Keratinocyte (primary cell): ENCODE data around the gene ZMYND8. TPM values are rescaled to one million over a fixed set of nuclear protein-coding genes. Genes with fewer than 3 reads are reported as not detected.

Experiments
- DNase-seq: peaks from one replicate; pipeline ENCODE4 v3.0.0-alpha.2; 2011; ENCODE audit warnings: low read depth, missing footprints, low spot score
- FAIRE-seq: peaks from 2 replicates; lab custom pipeline; 2011; peaks lifted over from hg19 to GRCh38; lab: Jason Lieb, UNC
- H2AFZ ChIP-seq: 2 replicates; pipeline ENCODE4 v1.6.0; 2012; ENCODE audit warnings: low read length, control low read depth, inconsistent platforms; ENCODE audit not compliant: control insufficient read depth
- H3K27ac ChIP-seq: 2 replicates; pipeline ENCODE4 v1.5.1; 2011; ENCODE audit warnings: low read length; ENCODE audit not compliant: control insufficient read depth, insufficient read depth
- H3K27me3 ChIP-seq: 3 replicates; pipeline ENCODE4 v1.6.0; 2011; ENCODE audit warnings: low read length; ENCODE audit not compliant: control insufficient read depth, insufficient read depth; ENCODE audit errors: extremely low read depth
- H3K36me3 ChIP-seq, 2 experiments: 2 replicates in 1 of 2; 3 replicates in 1 of 2; pipeline ENCODE4 v1.5.1; 2011; ENCODE audit warnings: low read length in 2 of 2, mild to moderate bottlenecking in 1 of 2; ENCODE audit not compliant: control insufficient read depth in 2 of 2, insufficient read depth in 2 of 2; ENCODE audit errors: extremely low read depth in 1 of 2
- H3K4me1 ChIP-seq: 3 replicates; pipeline ENCODE4 v1.5.1; 2011; ENCODE audit warnings: low read length; ENCODE audit not compliant: control insufficient read depth, insufficient read depth; ENCODE audit errors: extremely low read depth
- H3K4me2 ChIP-seq: 3 replicates; pipeline ENCODE4 v1.6.0; 2011; ENCODE audit warnings: low read depth, low read length; ENCODE audit not compliant: control insufficient read depth, insufficient read depth; ENCODE audit errors: extremely low read depth
- H3K4me3 ChIP-seq, 3 experiments: fragments of 200-600 bp in 1 of 3; sonication (generic) in 1 of 3; 2 replicates in 2 of 3; 3 replicates in 1 of 3; pipeline ENCODE4 v1.5.1; 2011 to 2016; ENCODE audit warnings: low read length in 3 of 3, mild to moderate bottlenecking in 3 of 3, control low read depth in 2 of 3, inconsistent platforms in 1 of 3, low read depth in 1 of 3, mixed read lengths in 1 of 3, mixed run types in 1 of 3, moderate library complexity in 1 of 3; ENCODE audit not compliant: control insufficient read depth in 2 of 3, insufficient read depth in 2 of 3; ENCODE audit errors: extremely low read depth in 1 of 3
- H3K79me2 ChIP-seq: 2 replicates; pipeline ENCODE4 v1.6.0; 2012; ENCODE audit warnings: low read length; ENCODE audit not compliant: control insufficient read depth, insufficient read depth
- H3K9ac ChIP-seq: 3 replicates; pipeline ENCODE4 v1.6.0; 2011; ENCODE audit warnings: low read length; ENCODE audit not compliant: control insufficient read depth, insufficient read depth; ENCODE audit errors: extremely low read depth
- H3K9me1 ChIP-seq: 3 replicates; pipeline ENCODE4 v1.6.0; 2011; ENCODE audit warnings: low read length; ENCODE audit not compliant: control insufficient read depth, insufficient read depth; ENCODE audit errors: extremely low read depth
- H3K9me3 ChIP-seq: 2 replicates; pipeline ENCODE4 v1.5.1; 2012; ENCODE audit warnings: low read depth, low read length; ENCODE audit not compliant: control insufficient read depth
- H4K20me1 ChIP-seq: 3 replicates; pipeline ENCODE4 v1.6.0; 2011; ENCODE audit warnings: low read length; ENCODE audit not compliant: control insufficient read depth, insufficient read depth; ENCODE audit errors: extremely low read depth
- CTCF ChIP-seq, 3 experiments: IDR thresholded peaks in 1 of 3; conservative IDR thresholded peaks in 1 of 3; optimal IDR thresholded peaks in 1 of 3; 2 replicates in 2 of 3; 3 replicates in 1 of 3; pipeline versions ENCODE3 to v1.5.1; 2011; ENCODE audit warnings: low read length in 3 of 3, mild to moderate bottlenecking in 3 of 3, moderate library complexity in 2 of 3, control low read depth in 1 of 3, inconsistent platforms in 1 of 3; ENCODE audit not compliant: insufficient read depth in 2 of 3; ENCODE audit errors: extremely low read depth in 1 of 3
- EZH2 ChIP-seq: IDR thresholded peaks from one replicate; pipeline ENCODE4 v1.6.1; 2012; ENCODE audit warnings: inconsistent platforms, mild to moderate bottlenecking, low read length, moderate library complexity
- dilution Hi-C: fragments of 300-500 bp; cut with MboI; formaldehyde crosslinking; loops from one replicate; pipeline ENCODE4 v1.7.0; 2020; ENCODE audit warnings: low sequenced_read_pairs; ENCODE audit not compliant: extremely low pct_ligation_motif_present
- polyA plus RNA-seq, 5 experiments: library from polyadenylated mRNA; depleted of rRNA in 3 of 5; stranded (reverse) in 3 of 5; stranded (forward) in 1 of 5; unstranded in 1 of 5; fragments of >200 nt; gene quantifications; 1 replicate in 1 of 5; 2 replicates in 3 of 5; 3 replicates in 1 of 5; pipeline versions ENCODE4 v1.2.1 to v1.2.3, GENCODE V29; 2011 to 2012; ENCODE audit warnings: missing spikeins in 2 of 5, low read depth in 1 of 5, low replicate concordance in 1 of 5

Gene ZMYND8
- polyA plus RNA-seq, 1 donor (not counting 4 experiments of a cell fraction or from before 2014, with no cell fraction given) = 39.8 TPM

GRCh38 chr20:47257771-47258170 lies 98.7 kb downstream of the ZMYND8 start:
- Histone ChIP-seq H3K4me3 (no peak overlapping the region), H3K9me1 (no peaks in the 10 kb centered on the region), H3K79me2 (peaks cover 44% of the 10 kb centered on the region), H3K4me2 (no peak overlapping the region), H4K20me1 (no peaks in the 10 kb centered on the region), H2AFZ (no peak overlapping the region), H3K36me3 (peaks cover 17 to 26% of the 10 kb centered on the region in 2 experiments), H3K9me3 (no peaks in the 10 kb centered on the region), H3K27ac (no peak overlapping the region), H3K4me1 (no peaks in the 10 kb centered on the region), H3K27me3 (no peaks in the 10 kb centered on the region), H3K9ac (no peak overlapping the region)
- dilution Hi-C loops = no loop called here
- TF ChIP-seq CTCF (optimal IDR thresholded peaks at IDR 0.05 in 1 of 3, IDR thresholded peaks at IDR 0.05 in 1 of 3, conservative IDR thresholded peaks at IDR 0.05 in 1 of 3; ENCODE audit: extremely low read depth in 1 of 3, insufficient read depth in 2 of 3, low read length in 3 of 3) (no peak), EZH2 (no peak)
- FAIRE-seq (no peak), DNase-seq (no peak)

- dilution Hi-C loops = no loop called here
- Histone ChIP-seq H3K9ac (no peak overlapping the region), H4K20me1 (no peaks in the 10 kb centered on the region), H3K79me2 (peaks cover 44% of the 10 kb centered on the region), H3K4me1 (no peaks in the 10 kb centered on the region), H3K4me3 (no peak overlapping the region), H3K9me3 (no peaks in the 10 kb centered on the region), H2AFZ (no peak overlapping the region), H3K36me3 (peaks cover 13 to 24% of the 10 kb centered on the region in 2 experiments), H3K27ac (no peak overlapping the region), H3K9me1 (no peaks in the 10 kb centered on the region), H3K4me2 (no peak overlapping the region), H3K27me3 (no peaks in the 10 kb centered on the region)
- TF ChIP-seq EZH2 = no peak
- no peak for TF ChIP-seq CTCF (optimal IDR thresholded peaks at IDR 0.05 in 1 of 3, IDR thresholded peaks at IDR 0.05 in 1 of 3, conservative IDR thresholded peaks at IDR 0.05 in 1 of 3; ENCODE audit: extremely low read depth in 1 of 3, insufficient read depth in 2 of 3, low read length in 3 of 3)
- FAIRE-seq (no peak), DNase-seq (no peak)
Measured at GRCh38 chr20:47257256-47257655, 99.2 kb downstream of the ZMYND8 start.
